GM21526 (cell line): ENCODE measurements around the gene ELMO1.
A peak's percentile ranks its signal among the peaks of the same experiment; 100 is the strongest.

Experiments used
- ATAC-seq: cut with Tn5 transposase; IDR thresholded peaks from one replicate; pipeline ENCODE4 v1.9.1; 2021; ENCODE audit warnings: moderate library complexity; ENCODE audit not compliant: unreplicated experiment, low FRiP score

The ELMO1 gene

GRCh38 chr7:37352251-37352880 lies 96.3 kb downstream of the ELMO1 start:
- no peak for ATAC-seq

- ATAC-seq, result no peak
Observed at GRCh38 chr7:37351716-37352115, 96.9 kb downstream of the ELMO1 start.

- no peak for ATAC-seq
Observed at GRCh38 chr7:37349979-37350590, 98.6 kb downstream of the ELMO1 start.

- no peak for ATAC-seq
Observed at GRCh38 chr7:37348982-37349381, 99.7 kb downstream of the ELMO1 start.

- no peak for ATAC-seq
Observed at GRCh38 chr7:37346761-37347160, 101.9 kb downstream of the ELMO1 start.

GRCh38 chr7:37344886-37345579 lies 103.6 kb downstream of the ELMO1 start:
- no peak for ATAC-seq

GRCh38 chr7:37342688-37343471 lies 105.8 kb downstream of the ELMO1 start:
- ATAC-seq, result peak; percentile 51

GRCh38 chr7:37342176-37342687 lies 106.4 kb downstream of the ELMO1 start:
- ATAC-seq, result no peak

GRCh38 chr7:37341033-37341630 lies 107.5 kb downstream of the ELMO1 start:
- peak; percentile 36 for ATAC-seq

GRCh38 chr7:37338966-37339365 lies 109.7 kb downstream of the ELMO1 start:
- ATAC-seq, result no peak

GRCh38 chr7:37337522-37337921 lies 111.1 kb downstream of the ELMO1 start:
- no peak for ATAC-seq

GRCh38 chr7:37336259-37336658 lies 112.4 kb downstream of the ELMO1 start:
- ATAC-seq, result peak; percentile 94

- ATAC-seq, result no peak
Observed at GRCh38 chr7:37333075-37333474, 115.6 kb downstream of the ELMO1 start.

GRCh38 chr7:37332243-37333016 lies 116.2 kb downstream of the ELMO1 start:
- ATAC-seq, result no peak

- ATAC-seq, result no peak
Observed at GRCh38 chr7:37330775-37331174, 117.9 kb downstream of the ELMO1 start.

GRCh38 chr7:37329940-37330339 lies 118.7 kb downstream of the ELMO1 start:
- ATAC-seq, result no peak

- no peak for ATAC-seq
Observed at GRCh38 chr7:37327288-37327687, 121.4 kb downstream of the ELMO1 start.

- ATAC-seq, result no peak
Observed at GRCh38 chr7:37323966-37324365, 124.7 kb downstream of the ELMO1 start.

- no peak for ATAC-seq
Observed at GRCh38 chr7:37322831-37323230, 125.8 kb downstream of the ELMO1 start.
